Measurements from ENCODE around the gene OSBPL10. TPM values are rescaled to one million over a fixed set of nuclear protein-coding genes. Genes with fewer than 3 reads are reported as not detected.
A peak's percentile ranks its signal among the peaks of the same experiment; 100 is the strongest.

Gene OSBPL10
- total RNA-seq, 1 experiment from 2014 or later = 172 TPM

DNA sequence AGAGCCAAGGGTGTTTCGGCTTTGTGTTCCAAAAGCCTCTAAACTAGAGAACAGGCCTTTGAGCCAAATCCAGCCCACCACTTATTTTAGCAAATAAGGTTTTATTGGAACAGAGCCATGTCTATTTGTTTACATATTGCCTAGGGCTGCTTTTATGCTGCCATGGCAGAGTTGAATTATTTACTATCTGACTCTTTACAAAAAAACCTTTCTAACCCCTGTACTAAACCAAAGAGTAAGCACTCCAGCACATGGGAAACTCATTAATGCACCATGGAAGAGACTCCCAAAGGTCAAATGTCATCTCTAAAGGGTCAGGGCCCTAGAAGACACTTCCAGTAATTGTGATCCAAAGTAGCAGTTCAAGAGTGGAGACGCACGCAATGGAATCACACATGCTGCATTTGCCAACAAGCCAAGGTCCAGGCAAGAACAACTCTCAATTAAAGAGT is 22.3 kb downstream of the OSBPL10 start:
- H3K4me1 Mint-ChIP-seq (ENCODE audit: insufficient read depth, unreplicated experiment) = peaks cover 41% of the 10 kb centered on the region
- intact Hi-C loops (cut with micrococcal nuclease) = no loop called here
- ChIA-PET CTCF (no interaction called here), POLR2A (interaction anchor here (0.9 to 3.1 kb wide), 3 partner anchors 11 to 68 kb away, joined by 5 to 20 read pairs (median 15); no protein-coding TSS in a partner anchor)
- H3K4me3 Mint-ChIP-seq (ENCODE audit: unreplicated experiment) = peak overlapping the region; percentile 70
- peaks cover 14% of the 10 kb centered on the region for H3K36me3 Mint-ChIP-seq (ENCODE audit: insufficient read depth, unreplicated experiment)
- DNase-seq (ENCODE audit: unreplicated experiment) = no peak
- no TSS peak for BruUV-seq (replicated peaks)
- H3K27me3 Mint-ChIP-seq (ENCODE audit: insufficient read depth, unreplicated experiment) = no peaks in the 10 kb centered on the region
- peak overlapping the region; percentile 91 for H3K27ac Mint-ChIP-seq (ENCODE audit: low read depth, unreplicated experiment)
- peaks cover 16% of the 10 kb centered on the region for H3K9me3 Mint-ChIP-seq (ENCODE audit: unreplicated experiment)
- TF ChIP-seq, protein P1, sequence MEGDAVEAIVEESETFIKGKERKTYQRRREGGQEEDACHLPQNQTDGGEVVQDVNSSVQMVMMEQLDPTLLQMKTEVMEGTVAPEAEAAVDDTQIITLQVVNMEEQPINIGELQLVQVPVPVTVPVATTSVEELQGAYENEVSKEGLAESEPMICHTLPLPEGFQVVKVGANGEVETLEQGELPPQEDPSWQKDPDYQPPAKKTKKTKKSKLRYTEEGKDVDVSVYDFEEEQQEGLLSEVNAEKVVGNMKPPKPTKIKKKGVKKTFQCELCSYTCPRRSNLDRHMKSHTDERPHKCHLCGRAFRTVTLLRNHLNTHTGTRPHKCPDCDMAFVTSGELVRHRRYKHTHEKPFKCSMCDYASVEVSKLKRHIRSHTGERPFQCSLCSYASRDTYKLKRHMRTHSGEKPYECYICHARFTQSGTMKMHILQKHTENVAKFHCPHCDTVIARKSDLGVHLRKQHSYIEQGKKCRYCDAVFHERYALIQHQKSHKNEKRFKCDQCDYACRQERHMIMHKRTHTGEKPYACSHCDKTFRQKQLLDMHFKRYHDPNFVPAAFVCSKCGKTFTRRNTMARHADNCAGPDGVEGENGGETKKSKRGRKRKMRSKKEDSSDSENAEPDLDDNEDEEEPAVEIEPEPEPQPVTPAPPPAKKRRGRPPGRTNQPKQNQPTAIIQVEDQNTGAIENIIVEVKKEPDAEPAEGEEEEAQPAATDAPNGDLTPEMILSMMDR (IDR thresholded peaks at IDR 0.05; ENCODE audit: unreplicated experiment) = no peak

DNA sequence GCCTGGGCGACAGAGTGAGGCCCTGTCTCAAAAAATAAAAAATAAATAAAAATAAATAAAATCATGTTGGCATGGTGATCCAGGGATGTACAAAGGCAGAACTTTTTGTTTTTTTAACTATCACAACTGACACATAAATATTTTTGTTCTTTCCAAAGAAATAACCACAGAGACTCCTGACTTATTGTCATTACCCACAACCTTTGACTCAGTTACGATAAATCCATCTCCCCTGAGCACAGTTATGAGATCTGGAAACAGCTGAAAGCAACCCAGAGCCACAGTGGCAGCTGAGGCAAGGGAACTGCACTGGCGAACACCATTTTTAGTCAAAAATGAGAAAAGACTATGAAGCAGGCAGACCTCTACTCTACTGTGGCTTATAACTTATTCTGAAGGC is 24.0 kb downstream of the OSBPL10 start:
- H3K4me1 Mint-ChIP-seq (ENCODE audit: insufficient read depth, unreplicated experiment) = peaks cover 30% of the 10 kb centered on the region
- no TSS peak for BruUV-seq (replicated peaks)
- intact Hi-C loops (cut with micrococcal nuclease) = no loop called here
- H3K4me3 Mint-ChIP-seq (ENCODE audit: unreplicated experiment) = no peak overlapping the region
- H3K27ac Mint-ChIP-seq (ENCODE audit: low read depth, unreplicated experiment) = no peak overlapping the region
- ChIA-PET POLR2A (interaction anchor here (0.6 to 0.8 kb wide), 3 partner anchors 10 to 66 kb away, joined by 3 to 4 read pairs (median 3); no protein-coding TSS in a partner anchor), CTCF (no interaction called here)
- peaks cover 16% of the 10 kb centered on the region for H3K9me3 Mint-ChIP-seq (ENCODE audit: unreplicated experiment)
- TF ChIP-seq, protein P1 (IDR thresholded peaks at IDR 0.05; ENCODE audit: unreplicated experiment) = no peak
- no peak for DNase-seq (ENCODE audit: unreplicated experiment)
- H3K27me3 Mint-ChIP-seq (ENCODE audit: insufficient read depth, unreplicated experiment) = no peaks in the 10 kb centered on the region
- H3K36me3 Mint-ChIP-seq (ENCODE audit: insufficient read depth, unreplicated experiment) = peaks cover 16% of the 10 kb centered on the region

DNA sequence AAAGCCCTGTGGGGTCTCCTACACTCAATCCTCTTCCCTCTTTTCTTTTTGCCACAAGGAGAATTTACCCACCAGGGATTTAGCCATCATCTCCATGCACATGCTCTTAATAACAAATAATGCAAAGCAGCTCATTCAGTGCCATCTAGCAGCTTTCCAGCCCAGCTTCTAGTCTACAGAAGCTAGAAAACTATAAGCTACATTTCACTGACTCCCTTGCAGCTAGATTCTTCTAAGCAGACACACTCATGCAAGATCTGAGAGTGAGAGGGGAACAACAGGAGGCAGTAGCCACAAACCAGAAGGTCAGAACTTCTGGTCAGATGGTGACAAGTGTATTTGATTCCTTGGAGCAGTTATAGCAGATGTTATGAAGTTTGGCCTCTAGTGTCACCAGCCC is 25.5 kb downstream of the OSBPL10 start:
- Mint-ChIP-seq H3K36me3 (ENCODE audit: insufficient read depth, unreplicated experiment) (peaks cover 18% of the 10 kb centered on the region), H3K27me3 (ENCODE audit: insufficient read depth, unreplicated experiment) (no peaks in the 10 kb centered on the region), H3K27ac (ENCODE audit: low read depth, unreplicated experiment) (peak overlapping the region; percentile 71), H3K9me3 (ENCODE audit: unreplicated experiment) (peaks cover 21% of the 10 kb centered on the region), H3K4me1 (ENCODE audit: insufficient read depth, unreplicated experiment) (peaks cover 21% of the 10 kb centered on the region), H3K4me3 (ENCODE audit: unreplicated experiment) (no peak overlapping the region)
- ChIA-PET POLR2A (interaction anchor here (1.7 kb wide), 1 partner anchor 11 kb away, joined by 6 read pairs; no protein-coding TSS in a partner anchor), CTCF (interaction anchor here (0.6 kb wide), 1 partner anchor 189 kb away, joined by 3 read pairs; no protein-coding TSS in a partner anchor)
- intact Hi-C loops (cut with micrococcal nuclease) = no loop called here
- TF ChIP-seq, protein P1 (IDR thresholded peaks at IDR 0.05; ENCODE audit: unreplicated experiment) = no peak
- BruUV-seq (replicated peaks) = no TSS peak
- DNase-seq (ENCODE audit: unreplicated experiment) = no peak

DNA sequence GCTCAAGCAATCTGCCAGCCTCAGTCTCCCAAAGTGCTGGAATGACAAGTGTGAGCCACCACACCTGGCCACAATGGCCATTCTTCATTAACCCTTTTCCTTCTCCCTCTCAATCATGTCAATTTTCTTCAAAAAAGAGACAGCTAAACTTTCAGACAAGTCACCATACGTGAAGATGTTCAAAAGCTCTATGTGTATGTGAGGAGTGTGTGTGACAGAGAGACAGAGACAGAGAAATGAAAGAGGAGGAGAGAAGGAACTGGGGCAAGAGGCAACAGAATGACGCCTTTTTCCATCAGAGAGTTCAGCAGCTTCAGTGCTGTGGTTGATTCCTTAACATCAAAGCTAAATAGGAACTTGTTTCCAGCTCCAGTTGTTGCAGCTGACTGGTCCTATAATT is 27.4 kb downstream of the OSBPL10 start:
- peaks cover 24% of the 10 kb centered on the region for H3K9me3 Mint-ChIP-seq (ENCODE audit: unreplicated experiment)

More for the DNA sequence above, 27.4 kb downstream of the OSBPL10 start:
- no peak overlapping the region for H3K27ac Mint-ChIP-seq (ENCODE audit: low read depth, unreplicated experiment)
- H3K36me3 Mint-ChIP-seq (ENCODE audit: insufficient read depth, unreplicated experiment) = peaks cover 13% of the 10 kb centered on the region
- H3K27me3 Mint-ChIP-seq (ENCODE audit: insufficient read depth, unreplicated experiment) = no peaks in the 10 kb centered on the region
- intact Hi-C loops (cut with micrococcal nuclease) = no loop called here
- DNase-seq (ENCODE audit: unreplicated experiment) = no peak
- peaks cover 11% of the 10 kb centered on the region for H3K4me1 Mint-ChIP-seq (ENCODE audit: insufficient read depth, unreplicated experiment)
- no TSS peak for BruUV-seq (replicated peaks)
- no peak overlapping the region for H3K4me3 Mint-ChIP-seq (ENCODE audit: unreplicated experiment)
- POLR2A ChIA-PET = interaction anchor here (0.6 to 1.2 kb wide), 2 partner anchors 13 to 28 kb away, joined by 3 read pairs; partner anchors contain the start of gene ZNF860
- TF ChIP-seq, protein P1 (IDR thresholded peaks at IDR 0.05; ENCODE audit: unreplicated experiment) = no peak
- CTCF ChIA-PET = interaction anchor here (0.9 kb wide), 1 partner anchor 12 kb away, joined by 3 read pairs; no protein-coding TSS in a partner anchor

Data from MCF 10A (cell line).